GM21717 (cell line): Measurements from ENCODE around the gene PCDH1.
"Not testable (repeated sequence)": the region's sequence is repeated elsewhere in the genome, so short reads cannot be mapped to it uniquely, and the experiment has no call there.

Source experiments
- ATAC-seq: cut with Tn5 transposase; IDR thresholded peaks from one replicate; pipeline ENCODE4 v1.9.1; 2021; ENCODE audit warnings: mild to moderate bottlenecking, moderate library complexity; ENCODE audit not compliant: unreplicated experiment

Gene PCDH1

DNA sequence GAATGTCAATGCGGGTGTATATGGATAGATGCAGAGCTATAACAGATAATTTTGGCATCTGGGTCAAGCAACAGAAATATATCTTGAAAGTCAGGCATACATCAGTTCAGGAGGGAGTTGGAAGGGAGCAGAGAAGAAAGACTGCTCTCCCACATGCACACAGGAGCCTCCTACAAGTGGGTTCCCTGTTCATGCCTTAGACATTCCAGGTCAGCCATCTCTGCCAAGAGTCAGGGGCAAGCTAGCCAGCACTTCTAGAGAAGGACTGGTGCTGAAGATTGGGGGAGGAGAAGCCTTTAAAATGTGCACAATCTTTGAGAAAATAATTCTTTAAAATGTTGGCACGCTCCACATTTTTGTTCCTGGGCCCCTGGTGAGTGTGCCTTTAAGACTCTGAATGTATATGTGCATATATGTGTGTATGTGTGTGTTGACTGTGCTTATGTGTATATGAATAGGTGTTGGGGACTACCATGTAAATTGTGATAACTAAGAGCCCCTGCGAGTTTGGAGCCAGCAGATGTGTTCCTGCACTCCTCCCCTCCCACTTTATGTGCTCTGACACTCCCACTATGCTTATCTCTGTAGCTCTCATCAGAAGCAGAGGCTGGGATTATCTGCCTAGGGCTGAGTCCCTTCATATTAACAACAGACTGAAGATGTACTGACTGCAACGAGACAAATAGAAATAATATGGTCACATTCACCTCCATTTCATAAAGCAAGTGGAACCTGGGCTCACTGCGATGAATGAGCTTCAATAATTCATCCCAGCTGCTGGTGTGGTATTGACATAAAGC is 24.0 kb upstream of the PCDH1 start:
- ATAC-seq: no peak

- no peak for ATAC-seq
Measured at GRCh38 chr5:141898448-141899049, 20.3 kb upstream of the PCDH1 start.

DNA sequence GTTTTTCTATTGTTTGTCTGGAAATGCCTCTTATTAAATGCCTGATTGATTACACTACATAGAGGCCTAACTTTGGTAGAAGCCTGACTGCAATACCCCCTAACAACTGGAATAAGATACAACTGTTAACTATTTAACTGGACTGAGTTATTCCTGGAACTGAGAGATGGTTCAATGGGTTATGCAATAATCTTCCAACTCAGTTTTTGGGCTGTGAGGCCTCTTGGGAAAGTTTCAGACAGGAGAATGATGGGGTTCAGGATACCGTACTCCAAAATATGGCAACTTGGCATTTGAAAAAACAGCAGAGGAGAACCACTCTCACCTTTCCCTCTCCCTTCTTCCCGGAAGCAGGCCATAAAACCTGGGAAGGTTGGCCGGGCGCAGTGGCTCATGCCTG is 19.2 kb upstream of the PCDH1 start:
- no peak for ATAC-seq

DNA sequence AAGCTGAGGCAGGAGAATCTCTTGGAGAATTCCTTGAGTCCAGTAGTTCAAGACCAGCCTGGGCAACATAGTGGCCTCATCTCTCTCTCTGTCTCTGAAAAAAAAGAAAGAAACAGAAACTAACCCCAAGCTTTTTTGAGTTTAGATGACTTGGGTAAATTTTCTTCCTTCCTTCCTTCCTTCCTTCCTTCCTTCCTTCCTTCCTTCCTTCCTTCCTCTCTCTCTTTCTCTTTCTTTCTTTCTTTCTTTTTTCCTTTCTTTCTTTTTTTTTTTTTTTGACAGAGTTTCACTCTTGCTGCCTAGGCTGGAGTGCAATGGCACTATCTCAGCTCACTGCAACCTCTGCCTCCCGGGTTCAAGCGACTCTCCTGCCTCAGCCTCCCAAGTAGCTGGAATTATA is 12.2 kb upstream of the PCDH1 start:
- ATAC-seq: not testable (repeated sequence)

- no peak for ATAC-seq
Measured at GRCh38 chr5:141889282-141889871, 11.2 kb upstream of the PCDH1 start.

DNA sequence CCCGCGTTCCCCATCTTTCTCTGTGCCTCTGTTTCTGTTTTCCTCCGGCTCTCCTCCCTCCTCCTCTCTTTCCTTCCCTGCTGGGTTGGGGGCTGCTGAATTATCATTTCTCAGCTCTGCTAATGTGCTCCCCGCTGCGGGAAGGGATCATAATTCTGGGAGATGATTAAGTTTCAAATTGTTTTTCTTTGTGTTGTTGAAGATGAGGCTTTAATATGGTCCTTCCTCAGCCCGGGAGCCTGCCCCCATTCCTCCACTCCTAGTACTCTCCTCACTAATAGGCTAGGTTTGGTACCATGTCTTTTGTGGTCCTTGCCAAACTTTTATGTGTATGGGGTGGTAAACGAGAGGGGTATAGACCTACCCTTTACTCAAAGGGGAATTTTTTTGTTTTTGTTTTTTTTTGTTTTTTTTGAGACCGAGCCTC is 5.7 kb upstream of the PCDH1 start:
- no peak for ATAC-seq

- no peak for ATAC-seq
Measured at GRCh38 chr5:141883184-141883891, 5.1 kb upstream of the PCDH1 start.

DNA sequence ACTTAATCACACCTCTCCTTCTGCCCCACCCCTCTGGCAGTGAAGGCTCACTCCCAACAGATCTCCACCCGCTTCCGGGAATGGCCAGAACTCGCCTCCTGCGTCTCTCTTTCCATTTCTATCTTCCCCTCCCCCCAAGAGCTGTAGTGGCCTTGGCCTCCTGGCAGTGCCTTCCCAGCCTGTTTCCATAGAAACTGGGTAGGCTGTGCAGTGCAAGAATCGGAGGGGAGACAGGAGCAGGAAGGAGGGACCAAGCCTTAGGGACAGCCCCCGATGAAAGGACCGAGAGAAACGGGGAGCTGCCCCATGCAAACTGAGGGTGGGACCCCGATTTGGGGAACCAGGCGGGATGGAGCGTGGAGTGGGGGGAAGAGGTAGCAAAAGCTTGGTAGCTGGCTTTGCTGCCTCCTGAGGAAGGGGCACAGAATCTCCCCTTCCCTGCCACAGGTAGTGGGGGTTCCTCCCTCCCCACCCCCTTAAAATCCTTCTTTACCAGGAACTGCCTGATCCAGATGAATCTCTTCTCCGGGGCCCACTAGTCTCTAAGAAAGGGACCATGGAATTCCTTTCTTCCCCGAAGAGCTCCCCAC is 4.5 kb upstream of the PCDH1 start:
- ATAC-seq: no peak

DNA sequence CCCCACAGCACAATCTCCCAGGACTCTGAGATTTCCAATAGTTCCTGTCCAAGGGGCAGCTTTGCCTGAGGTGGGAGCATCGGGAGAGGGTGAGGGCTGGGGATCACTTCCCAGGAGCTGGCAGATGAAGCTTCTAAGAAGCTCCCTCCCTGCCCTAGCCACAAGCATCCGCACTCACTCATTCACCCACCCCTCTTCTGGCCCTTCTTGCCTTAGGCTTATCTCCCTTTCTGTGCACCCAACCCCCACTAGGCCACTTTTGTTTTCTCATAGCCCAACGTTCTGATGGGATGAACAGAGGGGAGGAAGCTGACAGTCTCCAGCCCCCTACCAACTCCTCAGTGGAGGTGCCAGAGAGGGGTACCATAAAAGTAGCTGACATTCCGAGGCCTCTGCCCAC is 3.7 kb upstream of the PCDH1 start:
- ATAC-seq: no peak

DNA sequence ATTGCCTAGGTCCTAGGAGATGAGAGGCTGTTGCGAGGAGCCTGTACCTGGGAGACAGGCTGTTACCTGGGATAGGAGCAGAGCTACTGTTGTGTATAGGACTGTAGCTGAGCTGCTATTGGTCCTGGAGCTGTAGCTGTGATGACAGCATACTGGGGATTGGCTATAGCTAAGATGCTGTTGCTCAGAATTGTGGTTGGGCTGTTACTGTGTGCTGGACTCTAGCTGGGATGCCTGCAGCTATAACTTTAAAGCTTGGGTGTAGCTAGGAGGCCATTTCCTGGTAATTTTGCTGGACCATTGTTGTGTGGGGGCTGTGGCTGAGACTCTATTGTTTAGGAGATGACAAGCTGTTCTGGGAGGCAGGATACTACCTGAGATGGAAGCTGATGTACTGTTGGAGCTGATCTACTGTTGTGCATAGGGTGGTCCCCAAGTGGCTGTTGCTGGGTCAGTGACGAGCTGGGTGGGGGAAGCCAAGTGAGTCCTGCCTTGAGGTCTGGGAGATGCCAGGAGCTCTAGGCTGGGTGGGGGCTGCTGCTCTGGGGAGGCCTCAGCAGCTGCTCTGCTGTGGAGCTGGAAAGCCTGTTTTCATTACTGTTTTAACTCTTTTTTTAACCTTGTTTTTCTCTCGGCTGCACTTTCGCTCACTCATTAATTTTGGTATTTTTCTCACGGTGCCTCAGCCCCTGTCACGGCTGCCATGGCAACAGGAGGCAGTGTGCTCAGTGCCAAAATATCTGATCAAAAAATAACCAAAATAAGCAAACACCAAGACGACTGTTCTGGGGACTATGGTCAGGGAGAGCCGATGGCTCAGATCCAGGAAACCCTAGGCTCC is 3.0 kb upstream of the PCDH1 start:
- no peak for ATAC-seq

DNA sequence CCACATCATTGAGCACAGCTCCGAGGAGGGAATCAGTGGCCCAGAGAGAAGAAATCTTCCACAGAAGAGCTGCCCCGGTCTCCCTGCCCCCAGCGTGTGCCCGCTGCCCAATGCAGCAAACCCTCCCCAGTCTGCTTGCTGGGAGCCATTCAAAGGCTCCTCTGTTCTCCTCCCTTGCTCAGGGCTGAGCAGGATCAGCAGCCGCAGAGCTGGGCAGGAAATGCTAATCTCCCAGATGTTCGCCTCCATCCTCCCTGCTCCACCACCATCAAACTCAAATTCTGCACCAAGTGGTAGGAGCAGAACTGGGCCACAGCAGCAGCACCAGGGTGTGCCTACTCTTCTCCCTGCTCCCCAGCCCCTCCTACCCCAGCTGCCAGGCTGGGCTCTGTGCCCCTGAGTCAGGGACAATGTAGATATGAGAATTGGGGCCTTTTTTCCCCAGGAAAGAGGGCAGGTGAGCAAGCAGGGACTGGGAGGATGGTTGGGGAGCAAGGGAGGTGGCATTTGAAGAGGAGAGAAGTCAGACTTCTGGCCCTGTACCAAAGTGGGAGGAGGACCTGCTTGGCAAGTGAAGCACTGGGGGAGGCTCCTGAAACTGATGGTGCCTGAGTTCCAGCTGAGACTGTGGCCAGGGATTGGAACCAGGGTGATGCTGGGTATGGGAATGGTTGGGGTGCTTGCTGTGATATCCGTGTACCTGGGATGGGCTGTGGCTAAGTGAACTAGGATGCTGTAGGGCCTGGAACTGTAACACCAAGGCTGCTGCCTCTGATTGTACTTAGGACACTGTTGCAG is 1.9 kb upstream of the PCDH1 start:
- no peak for ATAC-seq

DNA sequence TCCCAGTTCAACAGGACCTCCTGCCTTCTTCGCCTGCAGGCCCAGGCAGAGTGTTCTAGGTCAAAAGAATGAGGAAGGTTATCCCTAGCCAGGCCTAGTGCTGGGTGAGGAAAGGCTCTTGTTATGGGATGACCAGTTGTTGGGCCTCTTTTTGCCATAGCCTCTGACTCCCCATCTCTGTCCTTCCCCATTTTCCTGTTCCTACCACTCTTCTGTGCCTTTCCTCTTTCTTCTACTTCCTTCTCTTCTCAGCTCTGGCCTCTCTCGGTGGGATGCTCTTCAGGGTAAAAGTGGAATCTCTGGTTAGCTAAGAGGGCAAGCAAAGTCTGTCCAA is 1.2 kb upstream of the PCDH1 start:
- ATAC-seq: no peak

DNA sequence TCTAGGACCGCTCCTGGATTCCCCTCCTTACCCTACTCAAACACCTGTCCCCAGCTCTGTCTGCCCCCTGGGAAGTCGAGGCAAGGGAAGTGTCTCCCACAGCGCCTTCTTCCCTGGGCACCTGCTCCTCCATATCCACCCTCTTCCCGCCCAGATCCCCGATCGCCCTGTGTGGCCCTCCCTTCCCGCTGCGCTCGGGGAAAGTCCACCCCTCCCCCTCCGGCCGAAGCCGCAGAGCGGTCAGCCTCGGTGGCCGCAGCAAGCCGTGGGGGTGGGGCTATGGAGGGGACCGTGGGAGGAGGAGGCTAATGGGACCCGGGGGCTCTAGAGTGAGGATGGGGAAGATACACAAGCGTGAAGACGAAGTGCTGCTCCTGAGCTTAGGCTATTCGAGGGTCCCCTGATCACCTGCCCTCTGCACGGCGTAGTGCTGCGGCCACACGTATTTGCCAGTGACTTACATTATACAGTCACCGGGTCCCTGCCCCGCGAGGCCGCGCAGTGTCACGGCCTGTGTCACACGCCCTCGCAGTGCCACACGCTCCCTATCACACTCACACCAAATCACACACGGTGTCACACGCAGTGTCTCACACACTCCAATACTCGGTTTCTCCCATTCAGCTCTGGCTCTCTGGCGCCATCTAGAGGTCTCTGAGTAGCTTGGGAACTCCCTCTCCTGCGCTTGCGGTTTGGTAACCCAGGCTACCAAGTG is 658 bp upstream of the PCDH1 start:
- peak; percentile 87 for ATAC-seq

- no peak for ATAC-seq
Measured at GRCh38 chr5:141877356-141878185, 639 bp downstream of the PCDH1 start.

DNA sequence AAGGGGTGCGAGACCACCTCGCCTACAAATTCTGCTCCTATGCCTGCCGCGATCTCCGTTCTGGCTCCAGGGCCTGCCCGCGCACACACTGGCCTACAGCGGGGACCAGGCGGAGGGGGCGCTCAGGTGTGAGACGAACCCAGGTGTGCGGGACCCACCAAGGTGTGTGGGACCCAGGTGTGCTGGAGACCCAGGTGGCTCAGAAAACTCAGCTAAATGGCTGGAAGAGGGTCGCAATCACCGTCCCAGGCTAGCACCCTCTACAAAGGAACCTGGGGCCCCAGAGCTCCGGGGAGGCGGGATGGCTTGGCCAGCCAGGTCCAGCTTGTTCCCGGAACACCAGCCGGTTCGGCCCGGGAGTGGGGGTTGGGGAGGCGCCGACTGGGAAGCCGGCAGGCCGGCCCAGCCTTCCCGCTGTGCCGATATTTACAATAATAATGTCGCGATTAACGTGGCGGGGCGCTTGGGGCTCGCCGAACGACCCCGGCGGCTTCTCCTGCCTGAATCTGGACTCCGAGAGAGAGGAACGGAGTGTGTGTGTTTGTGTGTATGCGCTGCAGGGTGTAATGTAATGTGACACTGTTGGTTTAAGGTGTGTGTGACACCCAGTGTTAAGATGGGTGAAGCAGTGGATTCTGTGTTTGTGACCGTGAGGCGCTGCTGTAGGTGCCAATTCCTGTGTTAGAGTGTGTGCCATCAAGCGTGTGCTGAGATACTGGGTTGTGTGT is 1.4 kb downstream of the PCDH1 start:
- no peak for ATAC-seq

GRCh38 chr5:141875795-141876627 is 2.2 kb downstream of the PCDH1 start:
- ATAC-seq: no peak
